HepG2 (cell line): ENCODE results near the gene MYO1E. TPM values are rescaled to one million over a fixed set of nuclear protein-coding genes. Genes with fewer than 3 reads are reported as not detected.

ENCODE experiments used
- CENPBD1 ChIP-seq: sonication (generic); formaldehyde crosslinking; IDR thresholded peaks from 2 replicates; pipeline ENCODE4 v1.8.0; 2022; ENCODE audit warnings: missing genetic modification reagents, low read depth, mild to moderate bottlenecking, borderline replicate concordance
- DNMT1 ChIP-seq: sonication (generic); formaldehyde crosslinking; IDR thresholded peaks from 2 replicates; pipeline ENCODE4 v1.5.1; 2020; ENCODE audit warnings: mild to moderate bottlenecking, missing genetic modification reagents
- FIP1L1 ChIP-seq: fragments of 200-400 bp; formaldehyde crosslinking; IDR thresholded peaks from 2 replicates; pipeline ENCODE4 v1.6.1; 2018; ENCODE audit warnings: low read depth, mild to moderate bottlenecking, low read length, moderate library complexity, borderline replicate concordance; ENCODE audit not compliant: insufficient read depth
- GTF3A ChIP-seq: sonication (generic); formaldehyde crosslinking; conservative IDR thresholded peaks from 2 replicates; pipeline ENCODE4 v1.4.0; 2020; ENCODE audit warnings: mild to moderate bottlenecking, missing genetic modification reagents
- IKZF1 ChIP-seq: fragments of 450-650 bp; IDR thresholded peaks from 2 replicates; pipeline ENCODE4 v1.7.1; 2016
- KDM3A ChIP-seq: IDR thresholded peaks from 2 replicates; pipeline ENCODE4 v1.6.1; 2018; ENCODE audit warnings: low read depth, missing compliant biosample characterization
- KDM5B ChIP-seq: sonication (generic); formaldehyde crosslinking; IDR thresholded peaks from 2 replicates; pipeline ENCODE4 v1.4.0; 2020; ENCODE audit warnings: missing genetic modification reagents, mild to moderate bottlenecking, borderline replicate concordance
- MED8 ChIP-seq: sonication (generic); formaldehyde crosslinking; IDR thresholded peaks from 2 replicates; pipeline ENCODE4 v1.8.1; 2023; ENCODE audit warnings: mild to moderate bottlenecking, missing genetic modification reagents; ENCODE audit not compliant: insufficient replicate concordance
- NAIF1 ChIP-seq: sonication (generic); formaldehyde crosslinking; IDR thresholded peaks from 2 replicates; pipeline ENCODE4 v1.5.0; 2020; ENCODE audit warnings: mild to moderate bottlenecking, missing genetic modification reagents, borderline replicate concordance
- PAWR ChIP-seq: sonication (generic); formaldehyde crosslinking; IDR thresholded peaks from 2 replicates; pipeline ENCODE4 v1.4.0; 2020; ENCODE audit warnings: missing genetic modification reagents, mild to moderate bottlenecking, borderline replicate concordance
- PITX1 ChIP-seq: sonication (generic); formaldehyde crosslinking; IDR thresholded peaks from 2 replicates; pipeline ENCODE4 v1.5.1; 2020; ENCODE audit warnings: mild to moderate bottlenecking, missing genetic modification reagents
- RFX3 ChIP-seq: IDR thresholded peaks from 2 replicates; pipeline ENCODE4 v1.6.1; 2016; ENCODE audit warnings: missing biosample characterization, missing genetic modification reagents
- SAP130 ChIP-seq: IDR thresholded peaks from 2 replicates; pipeline ENCODE4 v1.6.1; 2016; ENCODE audit warnings: low read depth
- SNRNP70 ChIP-seq: fragments of 200-400 bp; formaldehyde crosslinking; IDR thresholded peaks from 2 replicates; pipeline ENCODE4 v1.6.1; 2017; ENCODE audit warnings: mild to moderate bottlenecking, low read depth, low read length, moderate library complexity
- ZBTB14 ChIP-seq: sonication (generic); formaldehyde crosslinking; IDR thresholded peaks from 2 replicates; pipeline ENCODE4 v1.4.0; 2020; ENCODE audit warnings: missing genetic modification reagents
- ZBTB7A ChIP-seq: sonication (generic); formaldehyde crosslinking; IDR thresholded peaks from 2 replicates; pipeline ENCODE4 v1.8.0; 2022; ENCODE audit warnings: mild to moderate bottlenecking, missing genetic modification reagents
- ZBTB8A ChIP-seq: sonication (generic); formaldehyde crosslinking; IDR thresholded peaks from 2 replicates; pipeline ENCODE4 v1.4.0; 2020; ENCODE audit warnings: mild to moderate bottlenecking, low read depth, missing genetic modification reagents, borderline replicate concordance
- ZFY ChIP-seq: sonication (generic); formaldehyde crosslinking; IDR thresholded peaks from 2 replicates; pipeline ENCODE4 v1.4.0; 2020; ENCODE audit warnings: missing genetic modification reagents
- ZNF3 ChIP-seq: IDR thresholded peaks from 2 replicates; pipeline ENCODE4 v1.7.0; 2017; ENCODE audit warnings: inconsistent platforms
- ZNF329 ChIP-seq: sonication (generic); formaldehyde crosslinking; IDR thresholded peaks from 2 replicates; pipeline ENCODE4 v1.9.0; 2021; ENCODE audit warnings: low read depth, mild to moderate bottlenecking, missing genetic modification reagents
- ZNF446 ChIP-seq: sonication (generic); formaldehyde crosslinking; IDR thresholded peaks from 2 replicates; pipeline ENCODE4 v1.5.0; 2020; ENCODE audit warnings: mild to moderate bottlenecking, missing genetic modification reagents
- ZNF614 ChIP-seq: IDR thresholded peaks from 2 replicates; pipeline ENCODE4 v1.6.1; 2018; ENCODE audit warnings: missing biosample characterization, missing genetic modification reagents, inconsistent platforms, borderline replicate concordance
- ZNF7 ChIP-seq: IDR thresholded peaks from 2 replicates; pipeline ENCODE4 v1.6.1; 2016; ENCODE audit warnings: missing biosample characterization, missing genetic modification reagents
- ZNF766 ChIP-seq: sonication (generic); formaldehyde crosslinking; IDR thresholded peaks from 2 replicates; pipeline ENCODE4 v1.5.0; 2020; ENCODE audit warnings: missing genetic modification reagents, borderline replicate concordance
- polyA plus RNA-seq, 8 experiments: library from polyadenylated mRNA; depleted of rRNA in 3 of 8; stranded (reverse) in 7 of 8; unstranded in 1 of 8; fragments of >200 nt; fragmentation: Illumina TruSeq in 4 of 8; extraction: Trizol in 4 of 8; gene quantifications; 2 replicates each; pipeline versions ENCODE4 v1.2.1 to v1.2.3, GENCODE V29; 2011 to 2016; ENCODE audit warnings: low read depth in 4 of 8, missing spikeins in 1 of 8, mixed read lengths in 1 of 8; ENCODE audit not compliant: insufficient read depth in 1 of 8
- total RNA-seq, 5 experiments: library from RNA; depleted of rRNA; stranded (reverse); fragments of >200 nt; fragmentation: Illumina TruSeq; extraction: Trizol; gene quantifications; 2 replicates each; pipeline ENCODE4 v1.2.3, GENCODE V29; 2016; ENCODE audit warnings: low read depth in 1 of 5
- TF ChIP-seq, protein P1 (sequence below): sonication (generic); formaldehyde crosslinking; IDR thresholded peaks from 2 replicates; pipeline ENCODE4 v1.8.1; 2023; ENCODE audit warnings: mild to moderate bottlenecking, missing genetic modification reagents, borderline replicate concordance
- TF ChIP-seq, protein P2 (sequence below): sonication (generic); formaldehyde crosslinking; IDR thresholded peaks from 2 replicates; pipeline ENCODE4 v1.5.1; 2020; ENCODE audit warnings: mild to moderate bottlenecking, missing genetic modification reagents, moderate library complexity

The MYO1E gene
- total and polyA plus RNA-seq, 2 of the 13 experiments (the other 11 are each of a cell fraction or from before 2014, with no cell fraction given), result 15.7 to 25.1 TPM

DNA sequence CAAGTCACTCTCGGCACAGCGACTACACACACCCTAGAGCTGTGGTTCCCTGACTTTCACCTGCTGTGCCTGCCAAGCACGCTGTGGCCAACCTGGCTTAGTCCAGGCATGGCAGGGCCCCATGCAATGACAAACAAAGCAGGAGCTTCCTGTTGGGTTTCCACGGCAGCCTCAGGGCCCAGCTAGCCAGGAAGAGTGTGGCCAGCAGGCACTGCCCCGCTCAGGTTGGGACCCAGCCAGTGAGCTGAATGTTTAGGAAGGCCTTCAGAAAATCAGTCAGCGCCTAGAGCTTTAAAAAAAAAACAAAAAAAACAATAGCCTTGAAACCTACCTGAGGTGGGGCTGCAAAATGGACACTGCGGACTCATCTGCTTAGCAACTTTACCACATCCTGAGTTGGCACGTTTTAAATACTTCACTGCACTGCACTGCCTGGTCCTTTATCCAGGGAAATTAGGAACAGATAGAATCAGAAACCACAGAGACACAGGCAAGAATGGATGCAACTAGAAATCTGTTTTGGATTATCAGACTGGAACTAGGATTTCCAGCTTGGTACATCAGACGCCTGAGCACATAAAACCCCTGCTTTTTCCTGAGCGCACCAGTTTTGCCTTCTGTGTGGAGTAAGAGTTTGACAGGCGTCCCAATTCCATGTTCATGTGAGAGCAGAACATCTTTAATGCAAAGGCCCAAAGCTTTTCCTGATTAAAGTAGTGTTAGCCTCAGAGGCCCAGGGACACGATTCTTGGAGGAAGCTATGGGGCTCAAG lies 202.2 kb downstream of the MYO1E start (continued):
- TF ChIP-seq PITX1 (CRISPR knock-in tag) (0 out of 2 replicates have a peak, but pooled peaks have one; percentile 18), ZNF446 (CRISPR knock-in tag) (no peak), ZNF614 (CRISPR knock-in tag) (no peak), GTF3A (no peak), ZBTB7A (CRISPR knock-in tag) (no peak), ZNF766 (CRISPR knock-in tag) (no peak), MED8 (CRISPR knock-in tag) (no peak), RFX3 (CRISPR knock-in tag) (0 out of 2 replicates have a peak, but pooled peaks have one; percentile 31), SNRNP70 (no peak), KDM5B (CRISPR knock-in tag) (no peak), KDM3A (CRISPR knock-in tag) (no peak), ZNF329 (CRISPR knock-in tag) (no peak), ZNF7 (CRISPR knock-in tag) (no peak), CENPBD1 (no peak), IKZF1 (no peak), ZBTB8A (CRISPR knock-in tag) (no peak), ZNF3 (CRISPR knock-in tag) (no peak), DNMT1 (no peak), SAP130 (0 out of 2 replicates have a peak, but pooled peaks have one; percentile 18), ZBTB14 (no peak), ZFY (CRISPR knock-in tag) (no peak), FIP1L1 (no peak), NAIF1 (CRISPR knock-in tag) (no peak), PAWR (CRISPR knock-in tag) (no peak)
- TF ChIP-seq, protein P1, sequence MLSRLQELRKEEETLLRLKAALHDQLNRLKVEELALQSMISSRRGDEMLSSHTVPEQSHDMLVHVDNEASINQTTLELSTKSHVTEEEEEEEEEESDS (CRISPR knock-in tag), result no peak
- TF ChIP-seq, protein P2, sequence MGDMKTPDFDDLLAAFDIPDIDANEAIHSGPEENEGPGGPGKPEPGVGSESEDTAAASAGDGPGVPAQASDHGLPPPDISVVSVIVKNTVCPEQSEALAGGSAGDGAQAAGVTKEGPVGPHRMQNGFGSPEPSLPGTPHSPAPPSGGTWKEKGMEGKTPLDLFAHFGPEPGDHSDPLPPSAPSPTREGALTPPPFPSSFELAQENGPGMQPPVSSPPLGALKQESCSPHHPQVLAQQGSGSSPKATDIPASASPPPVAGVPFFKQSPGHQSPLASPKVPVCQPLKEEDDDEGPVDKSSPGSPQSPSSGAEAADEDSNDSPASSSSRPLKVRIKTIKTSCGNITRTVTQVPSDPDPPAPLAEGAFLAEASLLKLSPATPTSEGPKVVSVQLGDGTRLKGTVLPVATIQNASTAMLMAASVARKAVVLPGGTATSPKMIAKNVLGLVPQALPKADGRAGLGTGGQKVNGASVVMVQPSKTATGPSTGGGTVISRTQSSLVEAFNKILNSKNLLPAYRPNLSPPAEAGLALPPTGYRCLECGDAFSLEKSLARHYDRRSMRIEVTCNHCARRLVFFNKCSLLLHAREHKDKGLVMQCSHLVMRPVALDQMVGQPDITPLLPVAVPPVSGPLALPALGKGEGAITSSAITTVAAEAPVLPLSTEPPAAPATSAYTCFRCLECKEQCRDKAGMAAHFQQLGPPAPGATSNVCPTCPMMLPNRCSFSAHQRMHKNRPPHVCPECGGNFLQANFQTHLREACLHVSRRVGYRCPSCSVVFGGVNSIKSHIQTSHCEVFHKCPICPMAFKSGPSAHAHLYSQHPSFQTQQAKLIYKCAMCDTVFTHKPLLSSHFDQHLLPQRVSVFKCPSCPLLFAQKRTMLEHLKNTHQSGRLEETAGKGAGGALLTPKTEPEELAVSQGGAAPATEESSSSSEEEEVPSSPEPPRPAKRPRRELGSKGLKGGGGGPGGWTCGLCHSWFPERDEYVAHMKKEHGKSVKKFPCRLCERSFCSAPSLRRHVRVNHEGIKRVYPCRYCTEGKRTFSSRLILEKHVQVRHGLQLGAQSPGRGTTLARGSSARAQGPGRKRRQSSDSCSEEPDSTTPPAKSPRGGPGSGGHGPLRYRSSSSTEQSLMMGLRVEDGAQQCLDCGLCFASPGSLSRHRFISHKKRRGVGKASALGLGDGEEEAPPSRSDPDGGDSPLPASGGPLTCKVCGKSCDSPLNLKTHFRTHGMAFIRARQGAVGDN, result peak; percentile 77
